ENCODE measurements around the gene TM7SF2.

DNA sequence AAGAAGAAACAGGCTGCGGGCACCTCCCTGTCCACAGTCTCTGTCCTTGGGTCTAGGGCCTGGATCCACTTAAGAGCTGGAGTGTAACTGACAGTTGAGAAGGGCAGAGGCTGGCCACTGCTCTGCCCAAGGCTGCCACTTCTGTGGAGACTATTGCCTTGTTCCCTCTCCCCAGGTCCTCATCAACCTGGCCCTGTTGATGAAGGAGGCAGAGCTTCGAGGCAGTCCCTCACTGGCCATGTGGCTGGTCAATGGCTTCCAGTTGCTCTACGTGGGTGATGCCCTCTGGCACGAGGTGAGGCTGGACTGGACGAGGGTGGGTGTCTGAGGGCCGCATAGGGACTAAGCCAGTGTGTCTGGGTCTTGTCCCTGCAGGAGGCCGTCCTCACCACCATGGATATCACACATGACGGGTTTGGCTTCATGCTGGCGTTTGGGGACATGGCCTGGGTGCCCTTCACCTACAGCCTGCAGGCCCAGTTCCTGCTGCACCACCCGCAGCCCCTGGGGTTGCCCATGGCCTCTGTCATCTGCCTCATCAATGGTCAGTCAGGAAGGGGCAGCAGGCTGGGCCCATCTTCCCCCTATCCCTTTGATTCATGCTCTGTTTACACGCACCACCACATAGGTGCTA is 3.0 kb downstream of the TM7SF2 start:
- TF ChIP-seq, protein P1, sequence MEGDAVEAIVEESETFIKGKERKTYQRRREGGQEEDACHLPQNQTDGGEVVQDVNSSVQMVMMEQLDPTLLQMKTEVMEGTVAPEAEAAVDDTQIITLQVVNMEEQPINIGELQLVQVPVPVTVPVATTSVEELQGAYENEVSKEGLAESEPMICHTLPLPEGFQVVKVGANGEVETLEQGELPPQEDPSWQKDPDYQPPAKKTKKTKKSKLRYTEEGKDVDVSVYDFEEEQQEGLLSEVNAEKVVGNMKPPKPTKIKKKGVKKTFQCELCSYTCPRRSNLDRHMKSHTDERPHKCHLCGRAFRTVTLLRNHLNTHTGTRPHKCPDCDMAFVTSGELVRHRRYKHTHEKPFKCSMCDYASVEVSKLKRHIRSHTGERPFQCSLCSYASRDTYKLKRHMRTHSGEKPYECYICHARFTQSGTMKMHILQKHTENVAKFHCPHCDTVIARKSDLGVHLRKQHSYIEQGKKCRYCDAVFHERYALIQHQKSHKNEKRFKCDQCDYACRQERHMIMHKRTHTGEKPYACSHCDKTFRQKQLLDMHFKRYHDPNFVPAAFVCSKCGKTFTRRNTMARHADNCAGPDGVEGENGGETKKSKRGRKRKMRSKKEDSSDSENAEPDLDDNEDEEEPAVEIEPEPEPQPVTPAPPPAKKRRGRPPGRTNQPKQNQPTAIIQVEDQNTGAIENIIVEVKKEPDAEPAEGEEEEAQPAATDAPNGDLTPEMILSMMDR (IDR thresholded peaks at IDR 0.05; ENCODE audit: low read depth, low read length, poor library complexity, severe bottlenecking), result no peak
- no peak for TF ChIP-seq EZH2phosphoT487 (IDR thresholded peaks at IDR 0.05; ENCODE audit: borderline replicate concordance, low read length)

Measured in DOHH2 (cell line).